GM12878 (cell line): ENCODE data around the gene TENT4B. TPM values are rescaled to one million over a fixed set of nuclear protein-coding genes. Genes with fewer than 3 reads are reported as not detected.

Experiments used
- ATAC-seq: fragments of 200-7000 bp; cut with Tn5 transposase; 3 replicates; pipeline ENCODE4 v1.9.1; 2020; ENCODE audit warnings: mild to moderate bottlenecking, moderate library complexity
- BruUV-seq: library from RNA; stranded (reverse); fragments of 400-500 nt; replicated peaks from 2 replicates; lab custom pipeline; 2021; lab: Mats Ljungman, UMichigan
- CTCF ChIA-PET: fragments of 300-600 bp; sonication (Branson Sonifier 250); formaldehyde crosslinking; extraction: SDS; loops from one replicate; lab custom pipeline; 2021; ENCODE audit warnings: inconsistent platforms; lab: Yijun Ruan, JAX
- POLR2A ChIA-PET: fragments of 350-600 bp; formaldehyde crosslinking; extraction: SDS; loops from one replicate; lab custom pipeline; 2021; ENCODE audit warnings: inconsistent platforms; lab: Charles Lee
- RAD21 ChIA-PET: fragments of 300-600 bp; sonication (Branson Sonifier 250); formaldehyde crosslinking; loops from one replicate; lab custom pipeline; 2023; ENCODE audit warnings: antibody characterized with exemption; ENCODE audit not compliant: unreplicated experiment; lab: Charles Lee
- SMC1A ChIA-PET: fragments of 300-600 bp; sonication (Branson Sonifier 250); formaldehyde crosslinking; loops from one replicate; lab custom pipeline; 2023; ENCODE audit not compliant: unreplicated experiment, uncharacterized antibody; lab: Charles Lee
- DNase-seq: peaks from one replicate; pipeline ENCODE4 v3.0.0-alpha.2; 2011; ENCODE audit warnings: low read depth, low spot score
- FAIRE-seq: peaks from 3 replicates; lab custom pipeline; 2011; peaks lifted over from hg19 to GRCh38; lab: Jason Lieb, UNC
- H2AFZ ChIP-seq: 2 replicates; pipeline ENCODE4 v1.6.0; 2011; ENCODE audit warnings: low read depth, low read length, control low read depth; ENCODE audit not compliant: control insufficient read depth
- H3K27ac ChIP-seq: 2 replicates; pipeline ENCODE4 v1.5.1; 2011; ENCODE audit warnings: control low read depth; ENCODE audit not compliant: control insufficient read depth, insufficient read depth
- H3K27me3 ChIP-seq, 2 experiments: replicated peaks in 1 of 2; 2 replicates each; pipeline versions ENCODE4 v1.6.0 to v1.6.1; 2011; ENCODE audit warnings: low read length in 1 of 2; ENCODE audit not compliant: control insufficient read depth in 2 of 2, insufficient read depth in 2 of 2
- H3K36me3 ChIP-seq, 2 experiments: 2 replicates each; pipeline ENCODE4 v1.5.1; 2011; ENCODE audit warnings: low read length in 1 of 2; ENCODE audit not compliant: control insufficient read depth in 2 of 2, insufficient read depth in 2 of 2
- H3K4me1 ChIP-seq: 2 replicates; pipeline ENCODE4 v1.6.1; 2011; ENCODE audit warnings: mild to moderate bottlenecking, low read length, moderate library complexity, mixed read lengths; ENCODE audit not compliant: control insufficient read depth, insufficient read depth
- H3K4me2 ChIP-seq: 2 replicates; pipeline ENCODE4 v1.6.0; 2011; ENCODE audit warnings: control low read depth; ENCODE audit not compliant: control insufficient read depth, insufficient read depth
- H3K4me3 ChIP-seq: fragments of 200-600 bp; sonication (generic); 2 replicates; pipeline ENCODE4 v1.5.1; 2016
- H3K79me2 ChIP-seq: 2 replicates; pipeline ENCODE4 v1.6.0; 2011; ENCODE audit warnings: low read length; ENCODE audit not compliant: control insufficient read depth, insufficient read depth
- H3K9ac ChIP-seq: 2 replicates; pipeline ENCODE4 v1.8.0; 2011; ENCODE audit warnings: low read length, control low read depth, mixed read lengths; ENCODE audit not compliant: control insufficient read depth, insufficient read depth
- H3K9me3 ChIP-seq: replicated peaks from 3 replicates; pipeline ENCODE4 v1.5.1; 2011; ENCODE audit warnings: mild to moderate bottlenecking, low read length; ENCODE audit not compliant: control insufficient read depth, insufficient read depth
- H4K20me1 ChIP-seq: 2 replicates; pipeline ENCODE4 v1.6.0; 2011; ENCODE audit not compliant: control insufficient read depth, insufficient read depth
- ATF3 ChIP-seq: IDR thresholded peaks from 2 replicates; pipeline ENCODE4 v1.6.1; 2011; ENCODE audit warnings: low read depth, mild to moderate bottlenecking, low read length, moderate library complexity, borderline replicate concordance; ENCODE audit errors: extremely low read depth
- EP300 ChIP-seq, 2 experiments: fragments of 150-350 bp in 1 of 2; IDR thresholded peaks; 2 replicates each; pipeline ENCODE4 v1.6.1; 2011 to 2012; ENCODE audit warnings: low read depth in 2 of 2, low read length in 2 of 2, borderline replicate concordance in 1 of 2, improper control_type of control experiment in 1 of 2, inconsistent platforms in 1 of 2; ENCODE audit not compliant: control insufficient read depth in 1 of 2
- GATAD2B ChIP-seq: fragments of 450-650 bp; conservative IDR thresholded peaks from 2 replicates; pipeline ENCODE4 v1.6.1; 2017; ENCODE audit warnings: low read depth, mild to moderate bottlenecking, moderate library complexity
- HCFC1 ChIP-seq: fragments of 150-350 bp; IDR thresholded peaks from 2 replicates; pipeline ENCODE4 v1.6.1; 2014; ENCODE audit warnings: low read length
- LARP7 ChIP-seq: fragments of 450-650 bp; IDR thresholded peaks from 2 replicates; pipeline ENCODE4 v1.6.1; 2017; ENCODE audit warnings: mild to moderate bottlenecking
- NKRF ChIP-seq: fragments of 450-650 bp; conservative IDR thresholded peaks from 2 replicates; pipeline ENCODE4 v1.6.1; 2017; ENCODE audit warnings: mild to moderate bottlenecking, moderate library complexity
- NR2F1 ChIP-seq: fragments of 450-650 bp; conservative IDR thresholded peaks from 2 replicates; pipeline ENCODE4 v1.6.1; 2017; ENCODE audit warnings: mild to moderate bottlenecking
- POLR2A ChIP-seq: IDR thresholded peaks from 2 replicates; pipeline ENCODE4 v1.6.1; 2011; ENCODE audit warnings: low read depth, mild to moderate bottlenecking, low read length
- RFX5 ChIP-seq: IDR thresholded peaks from 2 replicates; pipeline ENCODE4 v1.6.1; 2011; ENCODE audit warnings: low read depth, low read length, improper control_type of control experiment
- SIX5 ChIP-seq: IDR thresholded peaks from 2 replicates; pipeline ENCODE4 v1.6.1; 2011; ENCODE audit warnings: mild to moderate bottlenecking, low read depth, low read length, moderate library complexity; ENCODE audit not compliant: severe bottlenecking
- SMAD1 ChIP-seq: fragments of 450-650 bp; IDR thresholded peaks from 2 replicates; pipeline ENCODE4 v1.6.1; 2018; ENCODE audit warnings: mild to moderate bottlenecking, low read depth; ENCODE audit not compliant: partially characterized antibody
- SPI1 ChIP-seq: IDR thresholded peaks from 2 replicates; pipeline ENCODE4 v1.6.1; 2011; ENCODE audit warnings: low read depth, mild to moderate bottlenecking, low read length, moderate library complexity, borderline replicate concordance; ENCODE audit not compliant: insufficient read depth
- ZNF217 ChIP-seq: fragments of 450-650 bp; IDR thresholded peaks from 2 replicates; pipeline ENCODE4 v1.6.1; 2017; ENCODE audit warnings: antibody characterized with exemption, mild to moderate bottlenecking
- ZNF622 ChIP-seq: fragments of 450-650 bp; IDR thresholded peaks from 2 replicates; pipeline ENCODE4 v1.6.1; 2017; ENCODE audit warnings: mild to moderate bottlenecking, inconsistent platforms
- WGBS: methylation state at CpG from one replicate; pipeline ENCODE4 v1.1.6; 2016; ENCODE audit warnings: low lambda C conversion rate; ENCODE audit not compliant: insufficient replicate concordance, insufficient coverage; ENCODE audit errors: missing lambda C conversion rate; 5-methylcytosine and 5-hydroxymethylcytosine counted together
- in situ Hi-C: fragments of 300-500 bp; cut with MboI; formaldehyde crosslinking; loops from 9 replicates; pipeline ENCODE4 v1.14.3; 2018; ENCODE audit warnings: mixed read lengths
- intact Hi-C: fragments of 100-400 bp; cut with micrococcal nuclease; formaldehyde crosslinking; loops from one replicate; pipeline ENCODE4 v1.14.2; 2022; ENCODE audit not compliant: unreplicated experiment
- polyA plus RNA-seq, 11 experiments: library from polyadenylated mRNA; depleted of rRNA in 4 of 11; unstranded in 6 of 11; stranded (reverse) in 5 of 11; fragments of >200 nt; fragmentation: Nextera tagmentation in 4 of 11; fragmentation: Illumina TruSeq in 1 of 11; extraction: Ambion mirVana in 4 of 11; extraction: Trizol in 1 of 11; gene quantifications; 1 replicate in 1 of 11; 2 replicates in 10 of 11; pipeline versions ENCODE4 v1.2.1 to v1.2.3, GENCODE V29; 2011 to 2016; ENCODE audit warnings: inconsistent platforms in 2 of 11, missing spikeins in 2 of 11, low read depth in 1 of 11
- total RNA-seq, 4 experiments: library from RNA; depleted of rRNA in 3 of 4; stranded (reverse); fragments of >200 nt in 3 of 4; fragmentation: Illumina TruSeq in 1 of 4; extraction: Trizol in 1 of 4; gene quantifications; 2 replicates each; pipeline versions ENCODE4 v1.2.1 to v1.2.3, GENCODE V29; 2013 to 2021

TENT4B gene
- total and polyA plus RNA-seq, 10 of the 15 experiments (the other 5 are each of a cell fraction or from before 2014, with no cell fraction given): 4.4 to 16.7 (median 10.8) TPM

- no peak for TF ChIP-seq HCFC1
These were observed 31.9 kb downstream of the TENT4B start (continued) for GRCh38 chr16:50185005-50185505.

GRCh38 chr16:50188619-50189136 is 35.6 kb downstream of the TENT4B start:
- Histone ChIP-seq H4K20me1 (no peaks in the 10 kb centered on the region; the same call in 1 of the 2 replicates), H3K27ac (no peak overlapping the region), H3K9ac (no peak overlapping the region), H3K4me3 (no peak overlapping the region), H3K4me2 (no peak overlapping the region), H3K4me1 (peaks cover 10% of the 10 kb centered on the region; the same call in 1 of the 2 replicates), H3K9me3 (no peaks in the 10 kb centered on the region), H2AFZ (no peak overlapping the region), H3K79me2 (peaks cover 42% of the 10 kb centered on the region), H3K36me3 (no peaks in the 10 kb centered on the region; a peak in 1 of 4 replicates), H3K27me3 (no peaks in the 10 kb centered on the region)
- TF ChIP-seq ZNF217 (no peak), SIX5 (no peak), NKRF (no peak), POLR2A (no peak), RFX5 (no peak), ATF3 (no peak), SPI1 (no peak), SMAD1 (no peak), NR2F1 (no peak), LARP7 (no peak), ZNF622 (no peak), GATAD2B (no peak), EP300 (IDR thresholded peaks at IDR 0.05; ENCODE audit: borderline replicate concordance in 1 of 2, control insufficient read depth in 1 of 2, low read depth in 2 of 2, low read length in 2 of 2) (no peak)
- no peak for DNase-seq
- no peak for FAIRE-seq
- ChIA-PET POLR2A (no interaction called here), CTCF (no interaction called here), SMC1A (interaction anchor here (0.9 to 1.8 kb wide), 4 partner anchors 11 to 34 kb away, joined by 3 to 7 read pairs (median 4); no protein-coding TSS in a partner anchor), RAD21 (no interaction called here)
- 65% methylated on average over 3 of the region's 3 CpGs for WGBS
- in situ Hi-C loops (no loop called here), intact Hi-C loops (no loop called here)
- no TSS peak for BruUV-seq
- ATAC-seq: no peak
